Liver (tissue), 9 donors: ENCODE data around the gene POLA1. TPM values are rescaled to one million over a fixed set of nuclear protein-coding genes. Genes with fewer than 3 reads are reported as not detected.

ENCODE experiments used
- DNase-seq: peaks from one replicate; pipeline ENCODE4 v3.0.0-alpha.2; 2017; ENCODE audit warnings: low spot score
- H3K27ac ChIP-seq, 2 donors: one replicate each; pipeline ENCODE4 v1.7.0; 2013; ENCODE audit warnings: inconsistent platforms in 2 of 2, low read length in 2 of 2, control low read depth in 1 of 2, low read depth in 1 of 2, mild to moderate bottlenecking in 1 of 2
- H3K27me3 ChIP-seq, 4 donors: one replicate each; pipeline versions ENCODE4 v1.6.1 to v1.7.0; 2013; ENCODE audit warnings: low read length in 3 of 4, inconsistent platforms in 1 of 4, mild to moderate bottlenecking in 1 of 4, moderate library complexity in 1 of 4; ENCODE audit not compliant: control insufficient read depth in 4 of 4, insufficient read depth in 4 of 4
- H3K36me3 ChIP-seq, 4 donors: one replicate each; pipeline versions ENCODE4 v1.6.1 to v1.7.0; 2013; ENCODE audit warnings: low read length in 3 of 4, mild to moderate bottlenecking in 3 of 4, low read depth in 1 of 4, moderate library complexity in 1 of 4; ENCODE audit not compliant: control insufficient read depth in 4 of 4, insufficient read depth in 3 of 4
- H3K4me1 ChIP-seq, 4 donors: one replicate each; pipeline versions ENCODE4 v1.6.1 to v1.7.0; 2013; ENCODE audit warnings: low read length in 3 of 4, mild to moderate bottlenecking in 3 of 4, moderate library complexity in 1 of 4; ENCODE audit not compliant: control insufficient read depth in 4 of 4, insufficient read depth in 4 of 4
- H3K4me3 ChIP-seq, 3 donors: one replicate each; pipeline versions ENCODE4 v1.6.1 to v1.7.0; 2013; ENCODE audit warnings: low read length in 3 of 3, control low read depth in 1 of 3, low read depth in 1 of 3, mild to moderate bottlenecking in 1 of 3
- H3K9ac ChIP-seq, 2 donors: one replicate each; pipeline ENCODE4 v1.7.0; 2013; ENCODE audit warnings: low read length in 2 of 2, mild to moderate bottlenecking in 2 of 2, moderate library complexity in 2 of 2, control low read depth in 1 of 2, low read depth in 1 of 2
- H3K9me3 ChIP-seq, 4 donors: one replicate each; pipeline versions ENCODE4 v1.6.1 to v1.7.0; 2013; ENCODE audit warnings: low read length in 3 of 4; ENCODE audit not compliant: control insufficient read depth in 4 of 4
- EGR1 ChIP-seq, 2 donors: IDR thresholded peaks; 2 replicates each; pipeline ENCODE4 v1.6.1; 2016 to 2018; ENCODE audit warnings: antibody characterized with exemption in 2 of 2, low read depth in 2 of 2
- FOXA1 ChIP-seq: IDR thresholded peaks from 2 replicates; pipeline ENCODE4 v1.6.1; 2016; ENCODE audit warnings: antibody characterized with exemption
- FOXA2 ChIP-seq: IDR thresholded peaks from 2 replicates; pipeline ENCODE4 v1.6.1; 2016; ENCODE audit warnings: antibody characterized with exemption
- GABPA ChIP-seq, 2 donors: IDR thresholded peaks in 1 of 2; conservative IDR thresholded peaks in 1 of 2; 2 replicates each; pipeline ENCODE4 v1.6.1; 2016; ENCODE audit warnings: antibody characterized with exemption in 2 of 2, mild to moderate bottlenecking in 1 of 2, moderate library complexity in 1 of 2
- HNF4A ChIP-seq, 2 donors: conservative IDR thresholded peaks; 2 replicates each; pipeline ENCODE4 v1.6.1; 2016; ENCODE audit warnings: antibody characterized with exemption in 2 of 2, mild to moderate bottlenecking in 2 of 2
- HNF4G ChIP-seq: IDR thresholded peaks from 2 replicates; pipeline ENCODE4 v1.6.1; 2016; ENCODE audit warnings: antibody characterized with exemption
- JUND ChIP-seq, 2 donors: IDR thresholded peaks; 2 replicates each; pipeline ENCODE4 v1.6.1; 2016; ENCODE audit warnings: antibody characterized with exemption in 2 of 2
- NR2F2 ChIP-seq: IDR thresholded peaks from 2 replicates; pipeline ENCODE4 v1.6.1; 2016; ENCODE audit warnings: antibody characterized with exemption
- RAD21 ChIP-seq, 2 donors: IDR thresholded peaks; 2 replicates each; pipeline ENCODE4 v1.6.1; 2016; ENCODE audit warnings: antibody characterized with exemption in 2 of 2, mild to moderate bottlenecking in 2 of 2
- RXRA ChIP-seq, 2 donors: IDR thresholded peaks; 2 replicates each; pipeline ENCODE4 v1.6.1; 2017 to 2018; ENCODE audit warnings: antibody characterized with exemption in 2 of 2, mild to moderate bottlenecking in 1 of 2
- SP1 ChIP-seq: IDR thresholded peaks from 2 replicates; pipeline ENCODE4 v1.6.1; 2018; ENCODE audit warnings: antibody characterized with exemption, mild to moderate bottlenecking
- TAF1 ChIP-seq: conservative IDR thresholded peaks from 2 replicates; pipeline ENCODE4 v1.6.1; 2016; ENCODE audit warnings: antibody characterized with exemption, mild to moderate bottlenecking
- YY1 ChIP-seq: IDR thresholded peaks from 2 replicates; pipeline ENCODE4 v1.6.1; 2016; ENCODE audit warnings: antibody characterized with exemption, mild to moderate bottlenecking
- WGBS: extraction: QIAGEN DNeasy Blood & Tissue Kit; methylation state at CpG from one replicate; pipeline ENCODE4 v1.1.7; 2013; 5-methylcytosine and 5-hydroxymethylcytosine counted together
- polyA plus RNA-seq, 2 donors: library from polyadenylated mRNA; stranded (reverse) in 1 of 2; unstranded in 1 of 2; fragments of 200-250 nt in 1 of 2; fragments of >200 nt in 1 of 2; fragmentation: Nextera tagmentation in 1 of 2; extraction: Ambion mirVana in 1 of 2; gene quantifications; one replicate each; pipeline versions ENCODE4 v1.2.1 to v1.2.3, GENCODE V29; 2013 to 2015
- total RNA-seq, 2 donors: library from RNA; depleted of rRNA; stranded (reverse); fragments of >200 nt; gene quantifications; one replicate each; pipeline ENCODE4 v1.2.3, GENCODE V29; 2014
- TF ChIP-seq, protein P1 (sequence below): IDR thresholded peaks from 2 replicates; pipeline ENCODE4 v1.6.1; 2016; ENCODE audit warnings: antibody characterized with exemption
- TF ChIP-seq, protein P2 (sequence below): IDR thresholded peaks from 2 replicates; pipeline ENCODE4 v1.6.1; 2016; ENCODE audit warnings: antibody characterized with exemption
- TF ChIP-seq, protein P3 (sequence below): IDR thresholded peaks from 2 replicates; pipeline ENCODE4 v1.6.1; 2016; ENCODE audit warnings: antibody characterized with exemption, mild to moderate bottlenecking
- TF ChIP-seq, protein P4 (sequence below): IDR thresholded peaks from 2 replicates; pipeline ENCODE4 v1.6.1; 2016; ENCODE audit warnings: antibody characterized with exemption
- TF ChIP-seq, protein P5 (sequence below): fragments of 150-350 bp; IDR thresholded peaks from 2 replicates; pipeline ENCODE4 v1.5.1; 2017; ENCODE audit warnings: improper control_type of control experiment, low read depth, low read length; ENCODE audit not compliant: missing input control
- donor health status: healthy.
- donor health status: healthy.
- donor health status: healthy.
- donor health status: healthy.
- donor health status: healthy.

The POLA1 gene
- total and polyA plus RNA-seq, 4 donors, result 0.93 to 12.7 (median 4.3) TPM

DNA sequence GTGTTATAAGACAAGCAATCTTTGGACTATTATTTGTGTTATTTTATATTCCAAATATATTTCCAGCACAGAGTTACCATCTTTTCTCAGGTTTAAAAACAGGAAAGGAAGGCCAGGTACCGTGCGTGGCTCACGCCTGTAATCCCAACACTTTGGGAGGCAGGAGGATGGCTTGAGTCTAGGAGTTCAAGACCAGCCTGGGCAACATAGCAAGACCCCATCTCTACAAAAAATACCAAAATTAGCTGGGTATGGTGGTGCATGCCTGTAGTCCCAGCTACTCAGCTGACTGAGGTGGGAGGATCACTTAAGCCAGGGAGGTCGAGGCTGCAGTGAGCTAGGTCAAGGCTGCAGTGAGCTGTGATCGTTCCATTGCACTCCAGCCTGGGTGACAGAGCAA lies 140.0 kb downstream of the POLA1 start:
- WGBS, result 97% methylated on average over 5 of the region's 5 CpGs
- no peak for TF ChIP-seq RAD21 (IDR thresholded peaks at IDR 0.05)
- TF ChIP-seq NR2F2, result no peak
- TF ChIP-seq, protein P1, sequence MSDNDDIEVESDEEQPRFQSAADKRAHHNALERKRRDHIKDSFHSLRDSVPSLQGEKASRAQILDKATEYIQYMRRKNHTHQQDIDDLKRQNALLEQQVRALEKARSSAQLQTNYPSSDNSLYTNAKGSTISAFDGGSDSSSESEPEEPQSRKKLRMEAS, result no peak
- TF ChIP-seq, protein P2, sequence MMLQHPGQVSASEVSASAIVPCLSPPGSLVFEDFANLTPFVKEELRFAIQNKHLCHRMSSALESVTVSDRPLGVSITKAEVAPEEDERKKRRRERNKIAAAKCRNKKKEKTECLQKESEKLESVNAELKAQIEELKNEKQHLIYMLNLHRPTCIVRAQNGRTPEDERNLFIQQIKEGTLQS, result no peak
- H3K4me1 ChIP-seq, result no peaks in the 10 kb centered on the region
- no peak for DNase-seq
- H3K4me3 ChIP-seq, result no peak overlapping the region
- H3K36me3 ChIP-seq, result no peaks in the 10 kb centered on the region
- no peak overlapping the region for H3K9ac ChIP-seq
- no peaks in the 10 kb centered on the region for H3K9me3 ChIP-seq
- no peaks in the 10 kb centered on the region for H3K27me3 ChIP-seq
- no peak overlapping the region for H3K27ac ChIP-seq

DNA sequence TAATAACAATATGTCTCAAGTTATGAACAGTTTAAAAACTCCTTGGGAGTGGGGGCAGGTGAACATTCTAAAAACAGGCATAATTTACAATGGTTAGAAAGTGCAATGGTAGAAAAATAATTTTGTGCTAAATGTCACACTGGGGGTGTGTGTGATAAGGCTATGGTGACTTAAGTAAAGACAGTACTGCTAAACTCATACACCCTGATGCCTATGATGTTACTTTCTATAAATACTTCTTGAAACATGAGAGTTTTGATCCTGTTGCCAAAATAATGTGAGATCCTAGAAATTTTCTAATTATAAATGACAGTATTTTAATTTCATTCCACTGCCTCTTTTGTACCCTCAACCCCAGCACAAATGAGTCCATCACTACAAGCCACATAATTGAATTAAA lies 144.2 kb downstream of the POLA1 start:
- Histone ChIP-seq H3K4me1 (no peaks in the 10 kb centered on the region), H3K4me3 (no peak overlapping the region), H3K9me3 (no peaks in the 10 kb centered on the region), H3K27me3 (peaks cover 0 to 2% (median 0%) of the 10 kb centered on the region in 4 donors), H3K36me3 (no peaks in the 10 kb centered on the region), H3K27ac (no peak overlapping the region), H3K9ac (no peak overlapping the region)
- TF ChIP-seq, protein P3, sequence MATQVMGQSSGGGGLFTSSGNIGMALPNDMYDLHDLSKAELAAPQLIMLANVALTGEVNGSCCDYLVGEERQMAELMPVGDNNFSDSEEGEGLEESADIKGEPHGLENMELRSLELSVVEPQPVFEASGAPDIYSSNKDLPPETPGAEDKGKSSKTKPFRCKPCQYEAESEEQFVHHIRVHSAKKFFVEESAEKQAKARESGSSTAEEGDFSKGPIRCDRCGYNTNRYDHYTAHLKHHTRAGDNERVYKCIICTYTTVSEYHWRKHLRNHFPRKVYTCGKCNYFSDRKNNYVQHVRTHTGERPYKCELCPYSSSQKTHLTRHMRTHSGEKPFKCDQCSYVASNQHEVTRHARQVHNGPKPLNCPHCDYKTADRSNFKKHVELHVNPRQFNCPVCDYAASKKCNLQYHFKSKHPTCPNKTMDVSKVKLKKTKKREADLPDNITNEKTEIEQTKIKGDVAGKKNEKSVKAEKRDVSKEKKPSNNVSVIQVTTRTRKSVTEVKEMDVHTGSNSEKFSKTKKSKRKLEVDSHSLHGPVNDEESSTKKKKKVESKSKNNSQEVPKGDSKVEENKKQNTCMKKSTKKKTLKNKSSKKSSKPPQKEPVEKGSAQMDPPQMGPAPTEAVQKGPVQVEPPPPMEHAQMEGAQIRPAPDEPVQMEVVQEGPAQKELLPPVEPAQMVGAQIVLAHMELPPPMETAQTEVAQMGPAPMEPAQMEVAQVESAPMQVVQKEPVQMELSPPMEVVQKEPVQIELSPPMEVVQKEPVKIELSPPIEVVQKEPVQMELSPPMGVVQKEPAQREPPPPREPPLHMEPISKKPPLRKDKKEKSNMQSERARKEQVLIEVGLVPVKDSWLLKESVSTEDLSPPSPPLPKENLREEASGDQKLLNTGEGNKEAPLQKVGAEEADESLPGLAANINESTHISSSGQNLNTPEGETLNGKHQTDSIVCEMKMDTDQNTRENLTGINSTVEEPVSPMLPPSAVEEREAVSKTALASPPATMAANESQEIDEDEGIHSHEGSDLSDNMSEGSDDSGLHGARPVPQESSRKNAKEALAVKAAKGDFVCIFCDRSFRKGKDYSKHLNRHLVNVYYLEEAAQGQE, result no peak
- TF ChIP-seq FOXA1 (no peak), NR2F2 (no peak), SP1 (no peak), HNF4G (no peak), EGR1 (IDR thresholded peaks at IDR 0.05; ENCODE audit: low read depth in 2 of 2) (no peak), HNF4A (conservative IDR thresholded peaks at IDR 0.05) (no peak), GABPA (IDR thresholded peaks at IDR 0.05 in 1 of 2, conservative IDR thresholded peaks at IDR 0.05 in 1 of 2) (no peak), FOXA2 (no peak), TAF1 (no peak), JUND (IDR thresholded peaks at IDR 0.05) (no peak), RXRA (IDR thresholded peaks at IDR 0.05) (no peak), YY1 (no peak), RAD21 (IDR thresholded peaks at IDR 0.05) (no peak)
- TF ChIP-seq, protein P4, sequence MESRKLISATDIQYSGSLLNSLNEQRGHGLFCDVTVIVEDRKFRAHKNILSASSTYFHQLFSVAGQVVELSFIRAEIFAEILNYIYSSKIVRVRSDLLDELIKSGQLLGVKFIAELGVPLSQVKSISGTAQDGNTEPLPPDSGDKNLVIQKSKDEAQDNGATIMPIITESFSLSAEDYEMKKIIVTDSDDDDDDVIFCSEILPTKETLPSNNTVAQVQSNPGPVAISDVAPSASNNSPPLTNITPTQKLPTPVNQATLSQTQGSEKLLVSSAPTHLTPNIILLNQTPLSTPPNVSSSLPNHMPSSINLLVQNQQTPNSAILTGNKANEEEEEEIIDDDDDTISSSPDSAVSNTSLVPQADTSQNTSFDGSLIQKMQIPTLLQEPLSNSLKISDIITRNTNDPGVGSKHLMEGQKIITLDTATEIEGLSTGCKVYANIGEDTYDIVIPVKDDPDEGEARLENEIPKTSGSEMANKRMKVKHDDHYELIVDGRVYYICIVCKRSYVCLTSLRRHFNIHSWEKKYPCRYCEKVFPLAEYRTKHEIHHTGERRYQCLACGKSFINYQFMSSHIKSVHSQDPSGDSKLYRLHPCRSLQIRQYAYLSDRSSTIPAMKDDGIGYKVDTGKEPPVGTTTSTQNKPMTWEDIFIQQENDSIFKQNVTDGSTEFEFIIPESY, result no peak
- TF ChIP-seq, protein P5, sequence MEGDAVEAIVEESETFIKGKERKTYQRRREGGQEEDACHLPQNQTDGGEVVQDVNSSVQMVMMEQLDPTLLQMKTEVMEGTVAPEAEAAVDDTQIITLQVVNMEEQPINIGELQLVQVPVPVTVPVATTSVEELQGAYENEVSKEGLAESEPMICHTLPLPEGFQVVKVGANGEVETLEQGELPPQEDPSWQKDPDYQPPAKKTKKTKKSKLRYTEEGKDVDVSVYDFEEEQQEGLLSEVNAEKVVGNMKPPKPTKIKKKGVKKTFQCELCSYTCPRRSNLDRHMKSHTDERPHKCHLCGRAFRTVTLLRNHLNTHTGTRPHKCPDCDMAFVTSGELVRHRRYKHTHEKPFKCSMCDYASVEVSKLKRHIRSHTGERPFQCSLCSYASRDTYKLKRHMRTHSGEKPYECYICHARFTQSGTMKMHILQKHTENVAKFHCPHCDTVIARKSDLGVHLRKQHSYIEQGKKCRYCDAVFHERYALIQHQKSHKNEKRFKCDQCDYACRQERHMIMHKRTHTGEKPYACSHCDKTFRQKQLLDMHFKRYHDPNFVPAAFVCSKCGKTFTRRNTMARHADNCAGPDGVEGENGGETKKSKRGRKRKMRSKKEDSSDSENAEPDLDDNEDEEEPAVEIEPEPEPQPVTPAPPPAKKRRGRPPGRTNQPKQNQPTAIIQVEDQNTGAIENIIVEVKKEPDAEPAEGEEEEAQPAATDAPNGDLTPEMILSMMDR, result no peak
- TF ChIP-seq, protein P1, result no peak
- TF ChIP-seq, protein P2, result no peak
- DNase-seq, result no peak
